CD4-positive, alpha-beta T cell treated with Interleukin-1 beta for 1 hour (primary cell): Measurements from ENCODE around the gene SAMM50.
A peak's percentile ranks its signal among the peaks of the same experiment; 100 is the strongest.

Source experiments
- DNase-seq, 2 donors: peaks; one replicate each; pipeline ENCODE4 v3.0.0-alpha.2; 2020 to 2022

SAMM50 gene

DNA sequence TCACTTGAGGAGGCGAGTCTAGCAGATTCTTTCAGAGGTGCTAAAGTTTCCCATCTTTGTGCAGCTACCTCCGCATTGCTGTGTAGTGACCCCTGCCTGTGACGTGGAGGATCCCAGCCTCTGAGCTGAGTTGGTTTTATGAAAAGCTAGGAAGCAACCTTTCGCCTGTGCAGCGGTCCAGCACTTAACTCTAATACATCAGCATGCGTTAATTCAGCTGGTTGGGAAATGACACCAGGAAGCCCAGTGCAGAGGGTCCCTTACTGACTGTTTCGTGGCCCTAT, 8.9 kb upstream of the SAMM50 start:
- DNase-seq = no peak

DNA sequence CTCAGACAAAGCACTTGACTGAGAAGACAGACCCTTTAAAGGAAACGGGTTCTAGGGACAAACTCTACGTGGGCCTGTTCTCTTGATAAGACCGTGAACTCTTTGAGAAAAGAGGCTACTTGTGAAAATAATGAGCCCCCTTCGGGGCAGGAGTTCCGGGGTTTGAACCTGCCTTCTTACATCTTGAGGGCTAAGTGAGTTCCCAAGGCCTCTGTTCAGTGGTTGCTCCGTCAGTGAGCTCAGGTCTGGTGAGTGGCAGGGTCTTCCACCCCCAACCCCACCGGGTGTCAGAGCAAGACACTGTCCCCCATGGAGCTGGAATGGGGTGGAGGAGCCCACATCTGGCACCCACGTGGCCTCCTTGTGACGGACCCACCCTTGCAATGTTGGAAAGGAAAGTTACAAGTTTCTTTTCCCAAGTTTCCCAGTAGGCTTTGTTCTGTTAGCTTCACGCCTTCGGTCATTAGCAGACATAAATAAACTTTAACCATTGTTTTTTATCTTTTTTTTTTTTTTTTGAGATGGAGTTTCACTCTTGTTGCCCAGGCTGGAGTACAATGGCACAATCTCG, 6.3 kb upstream of the SAMM50 start:
- no peak for DNase-seq

DNA sequence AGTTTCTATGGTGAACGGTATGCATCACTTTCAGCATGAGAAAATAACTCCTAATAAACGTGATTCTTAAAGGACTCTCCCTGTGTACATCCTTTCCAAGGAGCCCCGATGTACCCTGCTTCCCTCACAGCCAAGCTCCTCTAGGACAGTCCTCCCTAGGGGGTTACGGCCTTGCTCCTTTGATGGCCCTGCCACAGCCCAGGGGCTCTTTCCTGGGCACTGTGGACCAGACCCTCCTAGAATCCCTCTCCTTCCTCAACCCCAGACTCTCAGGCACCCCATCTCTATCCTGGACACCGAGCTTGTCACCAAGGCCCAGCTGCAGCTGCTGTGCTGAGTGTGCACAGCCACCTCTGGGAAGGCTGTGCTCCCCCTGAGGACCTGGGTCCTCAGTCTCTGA, 3.9 kb upstream of the SAMM50 start:
- DNase-seq = no peak

DNA sequence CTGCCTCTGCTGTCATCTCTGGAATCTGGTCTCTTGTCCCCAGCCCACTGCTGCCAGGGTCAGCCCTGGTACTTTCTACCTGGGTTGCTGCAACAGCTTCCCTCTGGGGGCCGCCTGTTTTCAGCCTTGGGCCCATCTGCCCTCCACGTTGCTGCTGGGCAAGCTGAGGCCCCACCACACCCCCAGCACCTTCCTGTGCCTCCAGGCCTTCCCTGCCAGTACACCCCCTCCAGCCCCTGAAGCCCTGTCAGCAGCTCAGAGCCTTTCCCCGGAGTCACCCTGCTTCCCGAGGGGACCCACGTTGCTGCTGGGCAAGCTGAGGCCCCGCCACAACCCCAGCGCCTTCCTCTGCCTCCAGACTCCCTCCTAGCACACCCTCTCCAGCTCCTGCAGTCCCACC, 3.3 kb upstream of the SAMM50 start:
- no peak for DNase-seq

DNA sequence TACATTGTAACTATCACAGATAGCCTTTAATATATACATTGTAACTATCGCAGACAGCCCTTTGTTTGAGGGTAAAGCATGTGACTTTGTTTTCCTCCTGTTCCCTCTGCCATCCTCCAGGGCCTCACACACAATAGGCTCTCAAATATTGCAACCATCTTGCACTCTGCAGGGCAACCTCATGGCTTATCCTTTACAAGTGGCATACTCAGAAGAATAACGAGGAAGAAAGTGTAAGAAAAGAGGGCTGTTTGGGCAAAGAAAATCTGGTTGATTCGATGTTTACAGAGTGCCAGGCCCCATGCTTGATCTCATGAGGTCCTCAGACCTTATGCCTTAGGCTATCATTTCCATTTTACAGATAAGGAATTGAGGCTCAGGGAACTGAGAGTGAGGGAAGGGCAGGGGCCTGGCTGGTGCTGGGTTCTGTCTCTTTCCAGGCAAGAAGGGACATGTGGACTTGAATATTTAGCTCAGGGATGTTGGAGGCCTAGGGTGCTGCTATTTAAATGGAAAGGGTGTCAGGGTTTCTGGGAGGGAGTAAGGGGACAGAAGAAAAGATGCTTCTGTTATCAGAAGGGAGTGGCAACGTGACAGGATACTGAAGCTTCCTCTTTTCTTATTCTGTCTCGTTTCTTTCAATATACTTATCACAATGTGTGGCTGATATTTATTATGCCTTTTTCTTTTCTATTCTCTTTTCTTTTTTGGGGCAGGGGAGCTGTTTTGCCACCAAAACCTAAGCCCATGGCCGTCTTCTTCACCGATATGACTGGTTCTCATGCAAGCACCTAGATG, 1.1 kb upstream of the SAMM50 start:
- DNase-seq = no peak

DNA sequence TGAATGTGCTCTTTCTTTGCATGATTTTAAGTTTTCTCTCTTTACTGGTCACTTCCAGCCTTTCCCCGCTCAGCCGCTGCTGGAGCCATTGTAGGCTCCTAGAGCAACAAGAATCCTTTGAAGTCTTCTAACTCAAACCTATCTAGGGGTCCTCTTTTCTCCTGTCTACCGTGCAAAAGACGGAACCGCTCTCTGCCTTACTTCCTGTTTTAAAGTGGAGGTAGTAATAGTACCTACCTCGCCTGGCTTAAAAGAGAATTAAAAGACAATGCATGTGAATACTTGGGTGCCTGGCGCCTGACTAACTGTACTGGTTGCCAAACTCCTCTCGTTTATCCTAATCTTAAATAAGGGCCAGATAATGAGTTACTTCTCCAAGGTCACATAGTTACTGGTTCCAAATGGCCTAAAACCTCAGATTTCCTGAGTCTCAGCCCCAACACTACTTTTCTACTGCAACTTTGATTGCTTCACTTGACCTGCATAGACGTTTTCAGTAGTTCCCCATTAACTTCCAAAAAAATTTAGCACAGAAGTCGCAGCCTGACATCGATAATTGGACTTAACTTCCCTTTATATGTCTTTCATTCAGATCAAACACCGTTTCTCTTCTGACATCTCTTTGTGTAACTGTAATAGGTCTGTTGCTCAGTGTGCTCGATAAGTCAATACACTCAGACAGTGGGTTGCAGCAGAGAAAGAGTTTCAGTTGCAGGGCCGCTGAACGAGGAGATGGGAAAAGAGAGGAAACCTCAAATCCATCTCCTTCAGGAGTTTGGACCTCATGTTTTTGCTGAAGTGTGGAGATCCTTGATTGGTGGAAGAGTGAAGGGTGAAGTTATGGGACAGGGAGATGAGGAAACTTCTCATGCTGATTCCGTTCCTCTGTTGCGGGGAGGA, 891 bp downstream of the SAMM50 start:
- peak in 1 of 2 donors; percentile 6 for DNase-seq

DNA sequence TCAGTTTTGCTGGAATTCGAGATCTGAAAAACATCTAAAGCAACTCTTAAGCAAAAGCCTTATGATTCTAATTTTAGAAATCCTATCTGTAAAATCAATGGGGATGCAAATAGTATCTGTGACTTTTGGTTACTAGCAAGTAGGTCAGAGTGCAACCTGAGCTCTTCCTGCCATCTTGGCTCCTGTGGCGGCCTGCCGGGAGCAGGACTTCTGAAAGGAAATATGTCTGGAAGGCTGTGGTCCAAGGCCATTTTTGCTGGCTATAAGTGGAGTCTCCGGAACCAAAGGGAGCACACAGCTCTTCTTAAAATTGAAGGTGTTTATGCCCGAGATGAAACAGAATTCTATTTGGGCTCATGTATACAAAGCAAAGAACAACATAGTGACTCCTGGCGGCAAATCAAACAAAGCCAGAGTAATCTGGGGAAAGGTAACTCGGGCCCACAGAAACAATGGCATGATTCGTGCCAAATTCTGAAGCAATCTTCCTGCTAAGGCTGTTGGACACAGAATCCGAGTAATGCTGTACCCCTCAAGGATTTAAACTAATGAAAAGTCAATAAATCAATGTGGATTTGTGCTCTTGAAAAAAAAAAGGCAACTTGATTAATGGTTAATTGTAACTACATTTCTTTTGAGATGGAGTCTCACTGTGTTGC, 1.7 kb downstream of the SAMM50 start:
- DNase-seq = no peak

DNA sequence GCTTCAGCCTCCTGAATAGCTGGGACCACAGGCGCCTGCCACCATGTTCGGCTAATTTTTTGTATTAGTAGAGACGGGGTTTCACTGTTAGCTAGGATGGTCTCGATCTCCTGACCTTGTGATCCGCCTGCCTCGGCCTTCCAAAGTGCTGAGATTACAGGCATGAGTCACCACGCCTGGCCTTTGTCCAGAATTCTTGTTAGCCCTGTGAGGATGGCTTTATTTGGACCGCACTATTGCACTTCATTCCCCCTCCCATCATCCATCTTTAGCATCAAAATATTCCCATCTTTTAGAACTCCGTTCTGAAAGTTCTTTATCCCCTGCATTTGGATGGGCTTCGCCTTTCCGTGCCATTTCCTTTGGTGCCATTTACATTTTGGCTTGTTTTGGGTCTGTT, 2.6 kb downstream of the SAMM50 start:
- no peak for DNase-seq

DNA sequence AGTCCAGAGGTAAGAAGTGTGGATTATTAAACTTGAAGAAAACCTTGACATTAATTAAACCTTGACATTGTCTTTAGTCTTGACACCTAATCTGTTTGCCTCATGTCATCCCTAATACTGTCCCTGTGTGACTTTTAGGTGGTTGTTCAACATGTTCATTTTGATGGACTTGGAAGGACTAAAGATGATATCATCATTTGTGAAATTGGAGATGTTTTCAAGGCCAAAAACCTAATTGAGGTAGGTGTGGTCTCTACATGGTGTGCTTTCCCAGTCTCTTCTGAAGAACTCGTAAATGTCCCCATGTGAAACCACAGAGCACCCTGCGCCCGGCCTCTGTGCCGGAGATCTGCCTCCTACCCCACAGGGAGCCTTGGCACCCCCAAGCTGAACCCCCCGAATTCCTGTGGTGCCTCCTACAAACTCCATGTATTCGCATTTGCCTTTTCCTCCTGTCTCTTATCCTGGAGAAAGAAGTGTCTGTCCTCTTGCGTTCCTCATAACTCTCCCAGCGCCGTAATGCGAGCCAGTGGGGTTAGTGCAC, 9.1 kb downstream of the SAMM50 start:
- DNase-seq = no peak

DNA sequence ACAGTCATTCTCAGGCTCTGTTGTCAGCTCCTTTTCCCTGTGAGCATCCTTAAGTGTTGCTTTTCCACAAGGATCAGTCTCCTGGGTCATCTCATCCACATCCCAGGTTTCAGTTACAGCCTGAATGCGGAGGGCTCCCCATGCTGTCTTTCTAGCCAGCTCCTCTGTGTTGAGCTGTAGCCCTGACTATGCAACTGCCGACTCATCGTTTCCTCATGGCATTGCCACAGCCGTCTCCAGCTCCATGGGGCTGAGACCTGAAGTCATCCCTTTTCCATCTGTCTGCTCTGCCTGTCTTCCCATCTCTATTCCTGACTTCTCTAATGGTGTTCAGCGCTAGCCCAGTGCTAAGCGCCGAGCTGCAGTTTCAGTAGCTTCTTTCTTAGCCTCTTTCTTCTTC, 11.8 kb downstream of the SAMM50 start:
- no peak for DNase-seq

DNA sequence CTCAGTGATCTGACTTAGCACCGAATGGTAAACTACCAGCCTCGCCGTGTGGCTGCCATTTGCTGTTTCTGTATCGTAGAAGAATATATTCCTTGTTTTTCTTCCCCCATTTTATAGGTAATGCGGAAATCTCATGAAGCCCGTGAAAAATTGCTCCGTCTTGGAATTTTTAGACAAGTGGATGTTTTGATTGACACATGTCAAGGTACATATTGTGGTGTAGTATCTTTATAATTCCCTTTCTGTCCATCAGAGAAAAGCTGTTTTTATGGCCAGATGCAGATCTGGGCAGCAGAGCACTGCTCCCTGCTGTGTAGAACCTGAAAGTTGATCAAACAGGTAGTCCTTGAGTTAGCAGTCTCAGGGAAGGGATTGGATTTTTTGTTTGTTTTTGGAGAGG, 13.4 kb downstream of the SAMM50 start:
- no peak for DNase-seq

DNA sequence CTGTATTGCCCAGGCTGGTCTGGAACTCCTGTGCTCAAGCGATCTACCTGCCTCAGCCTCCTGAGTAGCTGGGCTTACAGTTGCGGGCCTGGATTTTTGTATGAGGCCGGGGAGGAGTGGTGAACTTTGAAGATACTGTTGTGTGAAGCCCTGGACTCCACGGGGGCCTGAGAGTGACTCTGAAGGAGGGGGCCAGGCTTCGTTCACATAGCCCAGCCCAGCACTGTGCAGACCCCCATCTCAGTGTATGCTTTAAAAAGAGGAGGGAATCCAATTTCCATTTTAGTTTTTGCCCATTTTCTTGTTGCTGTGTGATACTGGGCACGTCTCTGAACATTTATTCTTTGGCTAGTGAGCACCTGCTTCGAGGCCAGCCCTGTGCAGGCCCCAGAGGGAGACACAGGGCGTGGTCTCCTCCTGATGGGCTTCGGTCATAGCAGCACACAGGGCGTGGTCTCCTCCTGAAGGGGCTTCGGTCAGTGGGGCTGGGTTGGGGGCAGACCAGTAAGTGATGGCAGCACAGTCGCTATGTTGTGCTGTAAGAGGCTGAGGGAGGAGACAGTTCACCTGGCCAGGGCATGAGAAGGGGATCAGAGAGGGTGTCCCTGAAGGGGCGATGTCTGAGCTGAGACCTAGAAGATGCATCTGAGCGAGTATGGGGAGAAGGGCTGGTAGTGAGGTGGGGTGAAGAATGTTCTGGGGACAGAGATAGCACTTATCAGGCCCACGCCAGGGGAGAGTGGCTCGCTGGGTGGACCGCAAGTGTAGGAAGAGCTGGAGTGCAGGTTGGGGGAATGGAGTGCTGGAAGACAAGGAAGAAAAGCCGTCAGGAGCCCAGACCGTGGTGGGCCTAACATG, 14.0 kb downstream of the SAMM50 start:
- DNase-seq = no peak

DNA sequence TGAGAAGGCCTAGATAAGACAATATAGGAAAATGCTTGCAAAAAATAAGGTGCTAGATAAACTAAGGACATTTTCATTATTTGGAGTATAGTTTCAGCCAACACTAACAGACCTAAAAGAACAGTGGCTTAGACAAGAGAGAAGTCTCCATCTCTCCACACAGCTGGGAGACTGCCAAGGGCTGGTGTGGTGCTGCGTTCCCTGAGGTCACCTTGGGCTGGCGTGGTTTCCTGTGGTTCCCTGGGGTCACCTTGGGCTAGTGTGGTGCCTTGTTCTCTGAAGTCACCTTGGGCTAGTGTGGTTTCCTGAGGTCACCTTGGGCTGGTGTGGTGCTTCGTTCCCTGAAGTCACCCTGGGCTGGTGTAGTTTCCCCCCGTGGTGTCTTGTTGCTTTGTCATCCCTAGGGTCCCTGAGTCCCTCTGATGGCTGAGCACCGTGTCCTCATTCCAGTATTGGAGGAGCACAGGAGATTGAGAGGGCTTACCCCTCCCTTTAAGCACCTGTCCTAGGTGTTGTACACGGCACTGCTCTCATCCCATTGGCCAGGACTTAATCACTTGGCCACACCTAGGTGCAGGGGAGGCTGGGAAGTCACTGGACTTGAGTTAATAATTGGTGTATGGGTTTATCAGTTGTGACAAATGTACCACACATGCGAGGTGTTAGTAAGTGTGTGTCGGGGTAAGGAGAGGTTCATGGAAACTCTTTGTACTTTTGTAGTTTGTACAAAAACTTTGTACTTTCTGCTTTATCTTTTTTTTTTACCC, 14.9 kb downstream of the SAMM50 start:
- no peak for DNase-seq

DNA sequence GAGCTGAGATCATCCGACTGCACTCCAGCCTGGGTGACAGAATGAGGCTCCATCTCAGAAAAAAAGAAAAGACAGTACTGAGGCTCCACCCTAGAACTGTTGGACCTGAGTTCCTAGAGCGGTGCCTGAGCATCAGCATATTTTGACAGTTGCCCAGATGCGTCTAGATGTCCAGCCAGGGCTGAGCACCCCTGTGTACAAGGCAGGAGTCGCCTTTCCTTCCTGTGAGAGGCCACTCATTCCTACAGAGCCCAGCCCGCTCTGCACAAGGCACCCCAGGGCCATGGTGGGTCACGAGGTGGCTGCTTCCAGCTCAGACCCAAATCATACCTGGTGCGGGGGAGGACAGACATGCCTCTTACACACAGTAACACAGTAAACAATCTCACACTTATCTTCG, 15.9 kb downstream of the SAMM50 start:
- no peak for DNase-seq

DNA sequence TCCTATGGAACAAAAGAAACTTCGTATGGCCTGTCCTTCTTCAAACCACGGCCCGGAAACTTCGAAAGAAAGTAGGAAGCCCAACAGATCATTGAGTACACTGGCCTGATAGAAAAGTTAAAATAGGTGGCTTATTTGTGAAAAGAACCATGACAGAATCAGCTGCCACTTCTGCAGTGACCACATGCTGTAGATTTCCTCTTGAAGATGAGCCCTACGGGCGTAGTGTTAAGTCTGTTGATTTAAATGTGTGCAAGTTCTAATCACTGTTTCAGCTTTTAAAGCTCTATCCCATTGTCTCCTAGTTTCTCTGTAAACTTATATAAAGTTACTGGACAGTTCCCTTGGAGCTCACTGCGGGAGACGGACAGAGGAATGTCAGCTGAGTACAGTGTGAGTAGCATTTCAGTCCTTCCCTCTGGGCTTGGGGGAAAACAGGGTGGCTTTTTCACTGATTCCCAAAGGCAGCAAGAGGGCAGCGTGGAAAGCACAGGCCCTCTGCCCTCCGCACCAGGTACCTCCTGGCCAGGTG, 17.8 kb downstream of the SAMM50 start:
- DNase-seq = no peak

DNA sequence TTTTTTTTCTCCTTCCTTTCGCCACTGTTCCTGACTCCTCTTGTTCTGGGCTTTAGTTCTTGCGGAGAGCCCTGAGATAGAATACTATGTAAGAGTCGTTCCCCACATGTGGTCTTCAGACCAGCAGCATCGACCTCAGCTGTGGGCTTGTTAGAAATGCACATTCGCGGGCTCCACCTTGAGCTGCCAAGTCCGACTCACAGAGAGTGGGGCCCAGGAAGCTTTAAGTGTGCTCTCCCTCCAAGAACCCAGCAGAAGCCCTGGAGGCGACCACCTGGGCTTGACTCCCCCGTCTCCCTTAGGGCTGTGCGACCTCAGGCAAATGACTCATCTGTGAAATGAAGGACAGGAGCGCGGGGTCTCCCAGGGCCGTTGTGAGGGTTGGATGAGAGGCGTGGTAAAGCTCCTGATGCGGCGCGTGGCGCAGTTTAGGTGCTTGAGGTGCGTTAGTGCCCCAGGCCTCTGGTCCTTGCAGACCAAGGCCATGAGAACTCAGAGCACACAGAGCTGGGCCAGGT, 18.8 kb downstream of the SAMM50 start:
- no peak for DNase-seq

DNA sequence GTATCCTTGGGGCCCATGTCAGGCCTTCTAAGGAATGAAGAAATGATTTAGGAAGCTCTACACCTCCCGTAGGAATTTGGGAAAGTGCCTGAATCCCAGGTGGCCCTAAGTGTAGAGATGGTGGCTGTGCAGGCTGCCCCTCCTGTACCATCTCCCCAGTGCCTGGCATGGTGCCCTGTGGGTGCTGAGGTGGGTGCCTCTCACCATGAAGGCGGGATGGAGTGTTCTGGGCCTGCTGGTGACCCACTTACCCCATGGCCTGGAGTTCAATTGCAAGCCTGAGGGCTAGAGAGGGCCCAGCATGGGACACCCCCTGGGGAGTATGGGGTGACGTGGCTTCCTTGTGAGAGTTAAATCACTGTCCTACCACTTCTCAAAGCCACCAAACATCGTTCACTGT, 19.8 kb downstream of the SAMM50 start:
- no peak for DNase-seq

DNA sequence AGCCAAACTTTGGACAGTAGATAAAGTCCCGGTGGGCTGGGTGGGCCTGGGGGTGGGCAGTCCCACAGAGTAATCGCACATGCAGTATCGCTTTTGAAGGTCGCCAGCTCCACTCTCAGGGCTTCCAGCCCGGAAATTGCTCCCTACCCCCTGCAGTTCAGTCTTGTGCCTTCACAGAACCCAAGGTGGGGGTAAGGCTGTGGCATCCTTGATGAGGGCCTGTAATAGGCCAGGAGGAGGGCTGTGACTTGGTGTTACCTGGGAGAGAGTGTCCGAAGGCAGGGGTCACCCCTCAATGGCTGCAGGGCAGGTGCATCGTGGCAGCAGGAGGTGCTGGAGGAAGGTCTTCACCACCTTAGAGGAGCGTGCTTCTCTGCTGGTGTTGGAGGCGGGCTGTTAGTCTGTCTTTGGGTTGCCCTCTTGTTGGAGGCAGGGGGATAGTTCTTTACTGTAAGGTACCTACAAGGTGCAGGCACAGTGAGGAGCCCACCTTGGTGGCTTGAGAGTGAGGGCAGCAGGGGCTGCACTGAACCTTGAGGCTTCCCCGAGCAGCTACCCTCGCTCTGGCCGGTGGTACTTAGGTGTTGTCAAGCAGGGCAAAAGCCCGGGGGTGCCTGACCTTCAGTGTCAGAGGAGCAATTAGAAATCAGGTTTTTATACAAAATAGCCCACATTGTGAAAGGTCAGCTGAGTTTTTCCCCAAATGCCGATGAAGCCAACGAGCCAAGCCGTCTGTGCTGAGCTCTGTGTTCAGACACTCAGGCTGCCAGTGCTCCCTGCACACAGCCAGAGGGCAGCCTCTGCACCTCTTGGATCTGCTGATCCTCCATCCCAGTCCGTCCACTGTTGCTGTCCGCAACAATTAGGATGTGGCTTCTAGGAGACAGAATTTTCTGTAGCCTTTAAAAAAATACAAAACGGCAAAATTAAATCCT, 21.9 kb downstream of the SAMM50 start:
- DNase-seq = no peak

DNA sequence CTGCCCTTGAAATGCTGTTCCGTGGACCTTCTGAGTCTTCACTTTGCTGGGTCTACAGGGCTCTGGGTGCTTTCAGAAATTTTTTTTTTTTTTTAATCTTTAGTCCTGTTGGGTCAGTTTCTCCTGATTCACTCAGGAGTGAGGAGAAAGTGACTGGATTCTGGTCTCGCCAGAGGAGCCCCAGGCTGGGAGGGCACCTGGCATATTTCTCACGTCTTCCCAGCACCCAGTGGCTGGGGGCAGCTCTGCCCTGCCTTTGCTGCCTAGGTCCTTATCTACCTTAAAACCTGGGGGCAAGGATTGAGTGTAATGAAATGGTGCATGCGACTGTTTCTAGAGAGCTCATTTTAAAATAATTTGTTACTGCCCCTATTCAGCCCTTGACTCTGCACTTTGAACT, 23.3 kb downstream of the SAMM50 start:
- DNase-seq = no peak

DNA sequence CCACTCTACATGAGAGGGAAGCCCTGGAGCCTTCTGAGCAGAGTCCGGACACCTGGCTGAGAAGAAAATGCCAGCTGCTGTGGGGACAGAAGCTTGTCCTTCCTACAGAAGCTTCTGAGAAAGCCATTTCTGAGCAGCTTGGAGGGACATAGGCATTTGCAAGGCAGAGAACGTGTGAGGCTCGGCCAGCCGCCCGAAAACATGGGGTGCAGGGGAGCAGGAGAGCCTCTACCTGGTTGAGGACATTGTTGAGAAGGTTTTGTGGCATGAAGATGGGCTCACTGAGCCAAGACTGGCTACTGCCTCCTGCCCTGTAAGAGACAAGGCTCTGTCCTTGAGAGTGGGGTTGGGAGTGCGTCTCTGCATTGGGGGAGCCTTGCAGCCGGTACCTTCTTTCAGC, 25.3 kb downstream of the SAMM50 start:
- DNase-seq = no peak
